Fibroblast of villous mesenchyme (primary cell): ENCODE data around the gene MYDGF. TPM values are rescaled to one million over a fixed set of nuclear protein-coding genes. Genes with fewer than 3 reads are reported as not detected.
A peak's percentile ranks its signal among the peaks of the same experiment; 100 is the strongest.

Experiments
- DNase-seq: peaks from one replicate; pipeline ENCODE4 v3.0.0-alpha.2; 2010; ENCODE audit warnings: low read depth
- H3K4me3 ChIP-seq: 2 replicates; pipeline ENCODE4 v1.5.1; 2011; ENCODE audit warnings: low read depth, mild to moderate bottlenecking, low read length
- CTCF ChIP-seq: IDR thresholded peaks from 2 replicates; pipeline ENCODE4 v1.5.1; 2012; ENCODE audit warnings: low read depth, mild to moderate bottlenecking, low read length; ENCODE audit not compliant: insufficient read depth
- total RNA-seq: library from RNA; depleted of rRNA; stranded (reverse); fragments of >200 nt; gene quantifications from 2 replicates; pipeline ENCODE4 v1.2.3, GENCODE V29; 2012

MYDGF gene
- total RNA-seq, 1 donor: 179 TPM

GRCh38 chr19:4624733-4625362 lies 45.3 kb downstream of the MYDGF start:
- TF ChIP-seq CTCF: peak; percentile 34
- no peak overlapping the region for H3K4me3 ChIP-seq
- DNase-seq: no peak

DNA sequence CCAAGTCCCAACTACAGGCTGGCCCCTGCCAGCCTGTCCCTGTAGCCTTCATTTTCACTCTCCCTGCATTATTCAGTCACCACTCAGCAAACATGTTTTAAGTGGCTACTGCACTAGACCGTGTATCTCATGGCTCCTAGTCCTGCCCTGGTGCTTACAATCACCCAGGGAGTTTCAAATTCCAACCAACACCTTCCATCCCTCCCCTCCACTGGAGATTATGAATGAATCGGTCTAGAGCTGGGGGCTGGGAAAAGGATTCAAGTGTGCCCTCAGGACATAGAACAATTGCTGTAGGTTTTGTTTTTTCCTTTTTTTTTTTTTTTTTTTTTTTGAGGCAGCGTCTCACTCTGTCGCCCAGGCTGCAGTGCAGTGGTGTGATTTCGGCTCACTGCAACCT lies 45.8 kb downstream of the MYDGF start:
- no peak for TF ChIP-seq CTCF
- H3K4me3 ChIP-seq: no peak overlapping the region
- DNase-seq: no peak

DNA sequence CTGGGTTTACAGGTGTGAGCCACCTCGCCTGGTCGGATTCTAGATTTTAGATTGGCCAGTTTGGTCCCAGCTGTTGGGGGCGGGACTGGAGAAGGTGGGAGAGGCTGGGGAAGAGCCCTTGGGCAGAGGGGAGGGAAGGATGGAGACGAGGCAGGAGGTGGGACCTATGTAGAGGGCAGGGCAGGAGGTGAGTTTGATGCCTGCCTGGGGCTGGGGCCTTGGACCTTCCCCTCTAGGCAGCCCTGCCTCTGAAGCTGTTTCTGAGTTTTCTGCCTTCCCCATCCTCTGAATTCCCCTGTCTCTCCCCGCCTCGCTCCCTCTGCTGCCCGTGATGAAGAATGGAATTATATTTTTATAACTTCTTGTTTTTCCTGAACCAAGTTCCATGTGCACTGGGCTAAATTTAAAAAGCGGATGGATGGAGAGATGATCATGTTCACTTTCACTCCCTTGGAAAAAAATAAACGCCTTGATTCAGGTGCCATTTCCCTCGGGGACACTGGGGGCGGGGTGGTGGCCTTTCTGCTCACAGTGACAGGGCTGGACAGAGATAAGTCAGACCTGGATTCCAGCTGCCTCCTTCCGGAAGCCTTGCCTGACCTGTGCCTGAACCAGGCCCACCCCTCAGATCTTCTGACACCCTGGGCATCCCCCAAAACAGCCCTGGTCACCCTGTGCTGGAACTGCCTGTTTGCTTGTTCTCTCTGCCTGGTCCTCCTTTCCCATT lies 47.3 kb downstream of the MYDGF start:
- DNase-seq: no peak

DNA sequence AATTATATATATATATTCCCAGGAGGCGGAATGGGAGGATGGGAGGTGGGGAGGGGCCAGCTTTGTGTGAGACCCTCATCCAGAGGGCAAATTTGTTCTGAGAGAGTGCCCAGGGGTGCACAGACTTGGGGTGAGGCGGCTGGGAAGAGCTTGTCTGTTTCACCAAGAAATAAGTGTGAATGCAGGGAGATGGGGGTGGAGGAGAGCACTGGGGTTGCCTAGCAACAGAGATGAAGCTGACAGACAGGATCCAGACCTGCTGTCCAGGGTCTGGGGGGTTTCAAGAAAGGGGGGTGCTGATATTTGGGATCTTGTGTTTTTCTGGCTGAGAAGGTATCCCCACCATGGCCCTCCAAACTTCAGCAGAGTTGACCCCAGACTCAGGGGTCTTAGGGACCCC lies 49.5 kb downstream of the MYDGF start:
- H3K4me3 ChIP-seq: no peak overlapping the region
- TF ChIP-seq CTCF: no peak
- no peak for DNase-seq

More for the DNA sequence above, 47.3 kb downstream of the MYDGF start:
- no peak overlapping the region for H3K4me3 ChIP-seq
- no peak for TF ChIP-seq CTCF

GRCh38 chr19:4619668-4620294 lies 50.4 kb downstream of the MYDGF start:
- no peak for DNase-seq
- no peak for TF ChIP-seq CTCF
- no peak overlapping the region for H3K4me3 ChIP-seq

DNA sequence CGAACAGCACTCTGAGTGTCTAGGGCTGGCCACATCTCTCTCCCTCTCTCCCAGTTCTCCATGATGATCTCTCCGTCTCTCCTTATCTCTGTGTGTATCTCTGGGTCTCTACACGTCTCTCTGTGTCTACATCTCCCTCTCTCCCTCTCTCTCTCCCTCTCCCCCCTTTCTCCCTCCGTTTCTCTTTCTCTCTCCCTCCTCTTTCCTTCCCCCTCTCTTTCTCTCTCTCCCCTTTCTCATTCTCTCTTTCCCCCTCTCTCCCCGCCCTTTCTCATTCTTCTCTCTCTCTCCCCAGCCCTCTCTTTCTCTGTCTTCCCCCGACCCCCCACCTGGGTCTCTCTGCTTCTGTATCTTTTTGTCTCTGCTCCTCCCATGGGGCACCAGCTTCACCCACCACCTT lies 52.1 kb downstream of the MYDGF start:
- TF ChIP-seq CTCF: no peak
- no peak for DNase-seq
- no peak overlapping the region for H3K4me3 ChIP-seq
